Activated CD4-positive, alpha-beta T cell treated with anti-CD3 and anti-CD28 coated beads, Interleukin-2, amount 50 U/mL, for 48 hours (primary cell): Measurements from ENCODE around the gene INVS.
"Not testable (repeated sequence)": the region's sequence is repeated elsewhere in the genome, so short reads cannot be mapped to it uniquely, and the experiment has no call there.

Experiments
- DNase-seq, 2 experiments: peaks; one replicate each; pipeline ENCODE4 v3.0.0-alpha.2; 2020

The INVS gene

GRCh38 chr9:100098887-100099721 lies at the start of gene INVS, which contains the start of gene ERP44:
Gene INVS, plus strand, starts transcription at chr9:100099243. Its CDS starts 5,279 bp downstream, at chr9:100104522.
Gene ERP44, minus strand, starts transcription at chr9:100099000. Its CDS starts 160 bp downstream, at chr9:100098840.
- DNase-seq, result peak; percentile 96 to 97

- DNase-seq, result no peak
These were observed 49.5 kb upstream of the INVS start for GRCh38 chr9:100049551-100049950.

GRCh38 chr9:100052375-100052774 lies 46.7 kb upstream of the INVS start:
- DNase-seq, result no peak

- no peak for DNase-seq
These were observed 42.5 kb upstream of the INVS start for GRCh38 chr9:100056561-100056960.

DNA sequence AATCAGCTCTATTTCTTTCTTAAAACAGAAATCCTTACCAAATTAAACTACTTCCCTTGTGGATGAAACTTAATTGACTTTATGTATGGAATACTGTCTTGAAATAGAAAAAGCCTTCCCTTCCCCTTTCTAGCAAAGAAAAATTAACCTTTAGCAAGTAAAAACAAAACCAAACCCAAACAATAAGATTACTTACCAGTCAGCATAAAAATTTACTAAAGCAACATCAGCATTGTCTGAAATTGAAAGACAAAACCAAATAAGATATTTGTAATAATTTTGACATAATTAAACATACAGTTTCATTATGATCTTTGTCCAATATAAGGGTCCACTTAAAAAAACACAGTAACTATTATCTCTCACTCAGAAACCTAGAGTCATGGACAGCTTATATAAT lies 41.4 kb upstream of the INVS start:
- no peak for DNase-seq

DNA sequence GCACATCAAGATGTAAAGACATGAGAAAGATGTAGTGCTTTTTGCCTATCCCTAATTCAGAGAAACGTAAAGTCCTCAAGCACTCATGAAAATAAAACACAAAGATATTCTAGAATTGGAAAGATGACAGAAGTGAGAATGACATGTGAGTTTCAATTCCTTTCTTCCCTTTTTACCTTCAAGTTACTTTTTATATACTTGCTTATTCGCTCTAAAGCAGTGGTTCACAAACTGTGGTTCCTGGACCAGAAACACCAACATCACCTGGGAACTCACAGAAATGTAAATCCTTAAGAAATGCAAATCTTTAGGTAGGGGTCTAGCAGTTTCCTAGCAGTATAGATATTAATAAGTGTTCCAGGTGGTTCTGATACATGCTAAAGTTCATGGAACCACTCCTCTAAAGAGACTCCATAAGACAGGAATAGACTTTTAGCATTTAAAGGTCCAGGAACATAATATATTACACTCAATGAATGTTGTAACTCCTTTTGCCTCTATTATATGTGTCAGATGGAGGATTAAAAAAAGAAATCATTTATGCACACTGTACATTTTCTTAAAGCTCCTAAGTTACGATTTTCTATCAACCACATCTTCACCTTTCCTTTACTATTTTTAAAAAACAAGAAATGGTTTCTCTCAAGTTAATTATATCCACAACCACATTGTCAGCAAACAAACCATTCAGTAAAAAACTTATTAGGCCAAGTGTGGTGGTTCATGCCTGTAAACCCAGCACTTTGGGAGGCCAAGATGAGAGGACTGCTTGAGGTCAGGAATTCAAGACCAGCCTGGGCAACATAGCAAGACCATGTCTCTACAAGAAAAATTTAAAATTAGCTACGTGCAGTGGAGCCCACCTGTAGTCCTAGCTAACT lies 40.1 kb upstream of the INVS start:
- no peak for DNase-seq

- not testable (repeated sequence) for DNase-seq
These were observed 36.4 kb upstream of the INVS start for GRCh38 chr9:100062683-100063082.

GRCh38 chr9:100063185-100063584 lies 35.9 kb upstream of the INVS start:
- no peak for DNase-seq

DNA sequence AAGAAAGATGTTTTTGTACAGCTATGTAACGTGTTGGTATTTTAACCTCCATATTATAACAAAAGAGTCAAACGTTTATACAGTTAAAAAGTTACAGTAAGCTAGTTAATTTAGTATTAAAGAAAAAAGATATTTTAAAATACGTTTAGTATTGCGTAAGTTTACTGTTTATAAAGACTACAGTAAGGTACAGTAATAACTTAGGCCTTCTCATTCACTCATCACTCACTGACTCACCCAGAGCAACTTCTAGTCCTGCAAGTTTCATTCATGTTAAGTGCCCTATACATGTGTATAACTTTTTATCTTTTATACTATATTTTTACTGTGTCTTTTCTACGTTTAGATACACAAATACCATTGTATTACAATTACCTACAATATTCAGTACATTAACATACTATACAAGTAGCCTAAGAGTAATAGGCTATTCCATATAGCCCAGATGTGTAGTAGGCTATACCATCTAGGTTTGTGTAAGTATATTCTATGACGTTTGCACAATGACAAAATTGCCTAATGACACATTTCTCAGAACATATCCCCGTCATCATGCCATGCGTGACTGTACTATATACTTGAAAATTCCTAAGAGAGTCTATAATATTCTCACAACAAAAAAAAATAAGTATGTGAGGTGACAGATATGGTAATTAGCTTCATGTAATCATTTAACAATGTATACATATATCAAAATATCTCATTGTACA lies 34.0 kb upstream of the INVS start:
- no peak for DNase-seq

- DNase-seq, result no peak
These were observed 32.5 kb upstream of the INVS start for GRCh38 chr9:100066539-100066938.

GRCh38 chr9:100067990-100068389 lies 31.1 kb upstream of the INVS start:
- DNase-seq, result not testable (repeated sequence)

DNA sequence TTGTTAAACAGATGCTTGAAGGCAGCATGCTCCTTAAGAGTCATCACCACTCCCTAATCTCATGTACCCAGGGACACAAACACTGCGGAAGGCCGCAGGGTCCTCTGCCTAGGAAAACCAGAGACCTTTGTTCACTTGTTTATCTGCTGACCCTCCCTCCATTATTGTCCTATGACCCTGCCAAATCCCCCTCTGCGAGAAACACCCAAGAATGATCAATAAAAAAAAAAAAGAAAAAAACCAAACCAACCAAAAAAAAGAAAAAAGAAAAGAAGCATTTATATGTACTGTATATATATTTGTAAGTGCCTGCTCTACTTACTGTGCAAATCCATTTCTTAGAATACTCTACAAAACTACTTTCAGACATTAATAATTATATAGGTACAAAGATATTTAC lies 30.0 kb upstream of the INVS start:
- DNase-seq, result not testable (repeated sequence)

DNA sequence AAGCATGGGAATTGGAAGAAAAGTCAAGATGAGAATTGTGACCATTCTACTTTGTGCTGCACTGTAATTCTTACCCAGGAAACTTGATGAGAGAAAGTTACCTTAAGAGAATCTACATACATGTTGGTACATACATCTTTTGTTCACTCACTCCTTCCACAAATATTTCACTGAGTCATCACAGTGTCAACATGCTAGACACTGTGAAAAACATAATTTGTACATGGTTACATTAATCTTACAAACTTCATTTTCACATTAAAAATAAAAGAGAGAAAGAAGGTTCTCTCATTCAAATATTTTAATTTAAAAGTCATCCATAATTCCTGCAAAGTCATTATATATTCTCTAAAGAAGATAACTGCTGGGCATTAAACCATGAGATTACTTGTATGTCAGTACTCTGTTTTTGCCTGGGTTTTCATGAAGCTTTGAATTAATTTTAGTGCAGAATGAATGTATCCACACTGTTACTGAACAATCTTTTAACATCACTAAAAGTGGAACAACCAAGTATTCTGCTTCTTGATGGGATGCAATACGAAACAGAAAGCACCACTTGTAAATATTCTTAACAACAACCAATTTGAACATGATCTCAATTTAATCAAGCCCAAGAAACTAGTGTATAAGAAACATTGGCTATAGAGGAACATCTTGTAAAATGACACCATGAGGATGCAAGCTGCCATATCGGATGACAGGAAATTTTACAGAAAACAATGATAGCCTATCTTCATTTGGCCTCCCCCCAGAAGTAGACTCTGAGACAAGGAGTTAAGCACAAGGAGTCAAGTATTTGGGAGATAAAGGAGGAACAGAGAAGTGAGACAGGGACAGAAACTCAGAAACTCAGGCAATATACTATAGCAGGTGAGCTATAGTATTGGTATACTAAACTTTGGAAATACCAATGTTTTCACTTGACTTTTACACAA lies 28.7 kb upstream of the INVS start:
- DNase-seq, result no peak

DNA sequence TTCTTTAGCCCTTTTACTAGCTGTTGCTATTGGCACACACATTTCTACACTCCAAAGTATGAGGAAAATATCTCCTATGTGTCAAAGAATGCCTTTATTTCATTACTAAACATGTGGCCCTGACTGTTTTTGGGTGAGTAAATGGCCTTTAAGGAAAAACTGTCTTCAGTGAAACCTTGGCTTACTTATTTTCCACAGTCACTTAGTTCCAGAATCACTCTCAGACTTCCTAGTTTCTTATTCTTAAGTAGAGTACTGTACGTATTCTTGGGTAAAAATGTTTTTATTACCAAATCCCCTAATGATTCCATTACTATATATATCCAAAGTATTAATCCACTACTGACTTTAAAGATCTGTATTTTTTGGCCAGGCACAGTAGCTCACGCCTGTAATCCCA lies 27.8 kb upstream of the INVS start:
- no peak for DNase-seq

- no peak for DNase-seq
These were observed 26.2 kb upstream of the INVS start for GRCh38 chr9:100072805-100073204.

- no peak for DNase-seq
These were observed 24.9 kb upstream of the INVS start for GRCh38 chr9:100074093-100074492.

DNA sequence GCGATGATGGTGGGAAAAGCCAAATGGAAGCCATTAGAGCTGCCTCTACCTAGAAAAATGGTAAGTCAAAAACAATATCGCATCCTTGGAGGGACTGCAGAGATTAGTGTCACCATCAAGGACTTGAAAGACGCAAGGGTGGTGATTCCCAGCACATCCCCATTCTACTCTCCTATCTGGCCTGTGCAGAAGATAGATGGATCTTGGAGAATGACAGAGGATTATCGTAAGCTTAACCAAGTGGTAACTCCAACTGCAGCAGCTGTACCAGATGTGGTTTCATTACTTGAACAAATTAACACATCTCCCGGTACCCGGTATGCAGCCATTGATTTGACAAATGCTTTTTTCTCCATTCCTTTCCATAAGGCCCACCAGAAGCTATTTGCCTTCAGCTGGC lies 24.1 kb upstream of the INVS start:
- DNase-seq, result no peak

DNA sequence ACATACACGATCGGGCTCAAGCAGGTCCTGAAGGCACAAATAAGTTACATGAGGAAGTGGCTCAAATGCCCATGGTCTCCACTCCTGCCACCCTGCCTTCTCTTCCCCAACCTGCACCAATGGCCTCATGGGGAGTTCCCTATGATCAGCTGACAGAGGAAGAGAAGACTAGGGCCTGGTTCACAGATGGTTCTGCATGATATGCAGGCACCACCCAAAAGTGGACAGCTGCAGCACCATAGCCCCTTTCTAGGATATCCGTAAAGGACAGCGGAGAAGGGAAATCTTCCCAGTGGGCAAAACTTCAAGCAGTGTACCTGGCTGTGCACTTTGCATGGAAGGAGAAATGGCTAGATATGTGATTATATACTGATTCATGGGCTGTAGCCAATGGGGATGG lies 22.8 kb upstream of the INVS start:
- not testable (repeated sequence) for DNase-seq

- DNase-seq, result no peak
These were observed 16.3 kb upstream of the INVS start for GRCh38 chr9:100082782-100083181.

- no peak for DNase-seq
These were observed 15.5 kb upstream of the INVS start for GRCh38 chr9:100083448-100084127.

- DNase-seq, result no peak
These were observed 15.0 kb upstream of the INVS start for GRCh38 chr9:100084128-100084453.

GRCh38 chr9:100084734-100085133 lies 14.3 kb upstream of the INVS start:
- DNase-seq, result no peak
